ENCODE data around the gene SOX21. TPM values are rescaled to one million over a fixed set of nuclear protein-coding genes. Genes with fewer than 3 reads are reported as not detected.

The SOX21 gene
- 0.76 and 3.5 TPM in 2 replicates for total RNA-seq

DNA sequence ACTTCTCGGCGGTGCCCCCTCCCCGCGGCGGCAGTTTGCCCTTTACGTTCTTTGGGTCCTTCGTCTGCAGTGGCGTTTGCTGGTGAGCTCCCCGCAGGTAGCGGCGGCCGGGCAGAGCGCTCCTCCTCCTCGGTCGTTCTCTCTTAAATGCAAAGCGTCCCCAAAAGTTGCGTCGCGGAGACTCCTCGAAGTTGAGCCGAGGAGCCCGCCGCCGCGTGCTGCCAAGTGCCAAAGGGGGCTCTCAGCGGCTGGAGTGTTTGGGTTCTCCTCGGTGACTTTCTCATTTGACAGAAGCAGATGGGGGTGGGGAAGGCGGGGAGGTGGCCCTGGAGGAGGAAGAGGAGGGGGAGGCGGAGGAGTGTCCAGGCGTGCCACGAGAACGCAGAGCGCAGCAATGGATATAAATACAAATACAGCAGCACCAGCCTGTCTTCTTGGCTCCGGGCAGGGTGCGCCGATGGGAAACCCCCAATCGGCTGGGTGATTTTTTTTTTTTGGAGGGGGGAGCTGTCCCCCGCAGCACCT, at the start of gene SOX21:
SOX21 (minus strand) TSS at position 259 of the 525 bp plus-strand sequence. CDS start 496 bp downstream, outside the sequence.

Other genes with a start within 250 kb of the SOX21 start
- not detected in 2 replicates for gene DCT, start 232.9 kb downstream of the SOX21 start, total RNA-seq
- gene TGDS, start 116.4 kb downstream of the SOX21 start, total RNA-seq = 7.5 and 10.2 TPM in 2 replicates
- gene GPR180, start 110.7 kb downstream of the SOX21 start, total RNA-seq = 7.7 and 8.9 TPM in 2 replicates

Data from dermis lymphatic vessel endothelial cell (primary cell).